Amniotic stem cell (primary cell): ENCODE data around the gene AMBRA1.
"Not testable (repeated sequence)": the region's sequence is repeated elsewhere in the genome, so short reads cannot be mapped to it uniquely, and the experiment has no call there.

Experiments used
- DNase-seq: peaks from one replicate; lab custom pipeline; 2025; lab: John Stamatoyannopoulos, UW

The AMBRA1 gene

GRCh38 chr11:46381819-46382645 lies 211.8 kb downstream of the AMBRA1 start:
- DNase-seq, result no peak

GRCh38 chr11:46381048-46381818 lies 212.6 kb downstream of the AMBRA1 start, which contains the start of gene MDK:
Gene MDK, plus strand, starts transcription at chr11:46381669. Its CDS starts 389 bp downstream, at chr11:46382058.
- DNase-seq, result no peak

GRCh38 chr11:46380340-46381047 lies 213.3 kb downstream of the AMBRA1 start:
- DNase-seq, result no peak

GRCh38 chr11:46379482-46380293 lies 214.1 kb downstream of the AMBRA1 start:
- not testable (repeated sequence) for DNase-seq

- DNase-seq, result no peak
Measured at GRCh38 chr11:46378811-46379481, 214.9 kb downstream of the AMBRA1 start.

GRCh38 chr11:46378296-46378695 lies 215.5 kb downstream of the AMBRA1 start:
- DNase-seq, result no peak

GRCh38 chr11:46377831-46378230 lies 216.0 kb downstream of the AMBRA1 start:
- DNase-seq, result no peak

GRCh38 chr11:46377290-46377689 lies 216.5 kb downstream of the AMBRA1 start:
- no peak for DNase-seq

- DNase-seq, result no peak
Measured at GRCh38 chr11:46376258-46377050, 217.4 kb downstream of the AMBRA1 start.

GRCh38 chr11:46375392-46376101 lies 218.3 kb downstream of the AMBRA1 start:
- DNase-seq, result no peak

GRCh38 chr11:46374815-46375214 lies 219.0 kb downstream of the AMBRA1 start:
- no peak for DNase-seq

- no peak for DNase-seq
Measured at GRCh38 chr11:46373787-46374740, 219.8 kb downstream of the AMBRA1 start.

GRCh38 chr11:46372501-46372900 lies 221.3 kb downstream of the AMBRA1 start:
- DNase-seq, result not testable (repeated sequence)

GRCh38 chr11:46372086-46372485 lies 221.7 kb downstream of the AMBRA1 start:
- no peak for DNase-seq

GRCh38 chr11:46371262-46371661 lies 222.6 kb downstream of the AMBRA1 start:
- not testable (repeated sequence) for DNase-seq

- no peak for DNase-seq
Measured at GRCh38 chr11:46370253-46370652, 223.6 kb downstream of the AMBRA1 start.

- no peak for DNase-seq
Measured at GRCh38 chr11:46369458-46370152, 224.2 kb downstream of the AMBRA1 start.

- DNase-seq, result no peak
Measured at GRCh38 chr11:46367916-46368267, 225.9 kb downstream of the AMBRA1 start.
